GM12872 (cell line): ENCODE results near the gene CHD6.

ENCODE experiments used
- TF ChIP-seq, protein P1 (sequence below): IDR thresholded peaks from 3 replicates; pipeline ENCODE4 v1.5.1; 2011; ENCODE audit warnings: low read depth, mild to moderate bottlenecking, low read length, moderate library complexity; ENCODE audit not compliant: insufficient read depth

CHD6 gene

DNA sequence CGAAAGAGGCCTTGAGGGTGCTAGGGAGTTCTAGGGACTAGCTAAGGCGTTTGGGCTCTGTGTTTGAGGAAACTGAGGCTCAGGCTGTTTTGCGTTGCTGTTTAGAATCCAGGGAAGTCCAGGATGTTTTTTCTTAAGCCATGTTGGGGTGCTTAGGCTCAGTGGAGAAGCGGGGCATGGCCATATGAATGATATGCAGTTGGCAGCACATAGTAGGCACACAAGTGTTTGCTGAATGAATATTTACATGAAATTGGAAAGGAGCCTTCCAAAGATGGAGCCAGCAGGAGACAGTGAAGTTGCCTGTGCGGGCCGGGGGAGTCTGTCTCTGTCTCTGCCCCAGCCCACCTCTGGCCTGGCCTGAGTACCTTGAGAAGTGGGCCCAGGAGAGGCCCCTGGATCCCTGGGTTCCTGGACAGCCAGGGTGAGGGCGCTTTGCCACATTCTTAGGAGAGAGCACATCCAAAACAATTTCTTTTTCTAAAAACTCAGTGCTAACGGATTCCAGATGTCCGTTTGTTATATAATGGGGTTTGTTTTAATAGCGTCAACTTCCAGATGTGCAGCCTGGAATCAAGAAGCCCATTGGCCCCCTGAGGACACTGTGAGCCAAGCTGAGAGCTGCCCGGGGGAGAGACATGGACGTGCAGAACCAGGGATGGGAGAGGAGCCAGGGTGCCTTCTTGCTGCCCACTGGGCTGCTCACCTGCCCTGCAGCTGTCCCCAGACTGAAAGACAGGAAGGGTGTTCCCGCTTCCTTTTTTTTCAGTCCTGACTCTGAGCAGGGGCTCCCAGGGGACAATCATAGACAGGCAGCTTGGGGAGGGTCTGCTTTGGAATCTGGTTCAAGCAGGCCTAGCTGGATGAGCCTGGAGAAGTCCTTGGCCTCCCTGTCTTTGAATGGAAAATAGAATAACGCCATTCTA lies 231.4 kb downstream of the CHD6 start:
- TF ChIP-seq, protein P1, sequence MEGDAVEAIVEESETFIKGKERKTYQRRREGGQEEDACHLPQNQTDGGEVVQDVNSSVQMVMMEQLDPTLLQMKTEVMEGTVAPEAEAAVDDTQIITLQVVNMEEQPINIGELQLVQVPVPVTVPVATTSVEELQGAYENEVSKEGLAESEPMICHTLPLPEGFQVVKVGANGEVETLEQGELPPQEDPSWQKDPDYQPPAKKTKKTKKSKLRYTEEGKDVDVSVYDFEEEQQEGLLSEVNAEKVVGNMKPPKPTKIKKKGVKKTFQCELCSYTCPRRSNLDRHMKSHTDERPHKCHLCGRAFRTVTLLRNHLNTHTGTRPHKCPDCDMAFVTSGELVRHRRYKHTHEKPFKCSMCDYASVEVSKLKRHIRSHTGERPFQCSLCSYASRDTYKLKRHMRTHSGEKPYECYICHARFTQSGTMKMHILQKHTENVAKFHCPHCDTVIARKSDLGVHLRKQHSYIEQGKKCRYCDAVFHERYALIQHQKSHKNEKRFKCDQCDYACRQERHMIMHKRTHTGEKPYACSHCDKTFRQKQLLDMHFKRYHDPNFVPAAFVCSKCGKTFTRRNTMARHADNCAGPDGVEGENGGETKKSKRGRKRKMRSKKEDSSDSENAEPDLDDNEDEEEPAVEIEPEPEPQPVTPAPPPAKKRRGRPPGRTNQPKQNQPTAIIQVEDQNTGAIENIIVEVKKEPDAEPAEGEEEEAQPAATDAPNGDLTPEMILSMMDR: no peak

DNA sequence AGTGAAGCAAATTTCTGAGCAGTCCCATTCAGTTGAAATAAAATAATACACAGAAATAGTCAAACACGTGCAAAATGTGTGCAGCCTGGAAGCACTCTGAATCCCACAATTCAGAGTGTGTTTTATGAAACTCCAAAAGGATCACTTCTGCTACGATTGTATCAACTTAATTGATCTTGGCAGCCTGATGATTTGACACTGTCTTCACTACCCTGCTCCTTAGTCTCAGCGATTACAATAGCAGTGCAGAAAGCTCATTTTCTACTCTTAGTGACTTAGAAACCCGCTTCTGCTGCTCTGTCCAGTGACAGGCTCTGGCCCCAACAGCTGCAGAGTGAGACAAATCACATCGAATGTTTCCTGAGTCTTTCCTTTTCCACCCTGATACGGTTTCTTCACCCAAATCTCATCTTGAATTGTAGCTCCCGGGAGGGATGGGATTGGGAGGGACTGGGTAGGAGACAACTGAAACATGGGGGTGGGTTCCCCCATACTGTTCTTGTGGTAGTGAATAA lies 235.3 kb downstream of the CHD6 start:
- TF ChIP-seq, protein P1: no peak

DNA sequence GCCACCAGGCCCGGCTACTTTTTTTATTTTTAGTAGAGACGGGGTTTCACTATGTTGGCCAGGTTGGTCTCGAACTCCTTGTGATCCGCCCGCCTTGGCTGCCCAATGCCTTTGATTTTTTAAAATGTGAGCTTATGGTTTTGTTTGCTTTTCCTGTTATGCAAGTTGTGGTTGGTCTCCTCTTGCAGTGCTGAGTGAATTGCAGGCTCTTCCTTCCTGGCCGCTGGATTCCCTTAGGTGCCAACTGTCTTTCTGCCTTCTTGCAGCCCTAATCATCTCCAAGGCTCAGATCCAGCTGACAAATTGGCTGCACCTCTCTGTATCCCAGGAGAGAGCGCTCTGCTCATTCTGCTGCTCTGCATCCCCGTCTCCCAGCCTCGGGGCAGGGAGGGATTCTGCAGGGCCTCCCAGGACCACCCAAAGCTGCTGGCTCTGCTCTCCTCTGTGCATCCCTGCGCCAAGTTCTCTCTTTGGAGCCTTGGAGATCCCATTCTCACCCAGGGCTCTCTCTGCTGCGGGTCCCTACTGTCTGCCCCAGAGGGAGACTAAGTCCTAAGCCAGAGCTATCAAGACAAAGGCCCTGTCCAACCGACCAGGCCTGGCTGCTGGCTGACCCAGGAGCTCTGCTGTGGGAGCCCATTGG lies 237.5 kb downstream of the CHD6 start:
- TF ChIP-seq, protein P1: no peak

DNA sequence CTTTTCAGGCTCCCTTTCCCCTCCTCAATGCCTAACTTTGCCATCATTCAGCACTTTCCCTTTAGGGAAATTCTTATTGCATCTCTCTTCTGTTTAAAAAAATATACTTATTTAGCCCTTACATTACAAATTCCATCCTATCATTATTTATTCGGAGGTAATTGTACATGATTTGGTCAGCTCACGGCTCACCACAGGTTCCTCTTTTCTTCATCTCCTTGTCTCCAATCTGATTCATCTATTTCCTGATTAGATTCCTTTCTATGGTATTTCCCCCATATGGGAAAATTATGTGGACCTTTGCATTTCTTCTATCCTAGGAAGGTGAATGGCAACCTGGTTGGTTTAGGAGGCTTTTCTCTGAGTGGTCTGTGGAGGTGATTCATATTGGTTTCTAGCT lies 238.6 kb downstream of the CHD6 start:
- TF ChIP-seq, protein P1: no peak

DNA sequence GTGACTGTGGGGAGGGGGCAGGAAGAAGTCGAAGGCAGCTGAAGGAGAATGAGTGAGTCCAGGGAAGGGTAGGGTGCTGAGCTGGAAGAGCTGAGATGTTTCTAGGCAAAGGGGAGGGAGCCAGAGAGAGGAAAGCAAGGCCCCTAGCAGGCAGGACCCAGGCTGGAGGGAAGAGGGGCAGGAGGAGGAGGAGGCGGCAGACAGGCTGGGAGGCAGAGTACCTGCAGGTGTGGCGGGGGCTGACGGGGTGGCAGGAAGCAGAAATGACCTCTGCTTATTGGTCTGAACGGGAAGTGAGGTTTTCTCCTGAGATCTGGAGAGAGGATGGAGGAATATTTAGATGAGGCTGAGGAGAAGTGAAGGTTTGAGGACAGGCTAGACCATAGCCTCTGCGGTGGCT lies 240.9 kb downstream of the CHD6 start:
- TF ChIP-seq, protein P1: no peak

DNA sequence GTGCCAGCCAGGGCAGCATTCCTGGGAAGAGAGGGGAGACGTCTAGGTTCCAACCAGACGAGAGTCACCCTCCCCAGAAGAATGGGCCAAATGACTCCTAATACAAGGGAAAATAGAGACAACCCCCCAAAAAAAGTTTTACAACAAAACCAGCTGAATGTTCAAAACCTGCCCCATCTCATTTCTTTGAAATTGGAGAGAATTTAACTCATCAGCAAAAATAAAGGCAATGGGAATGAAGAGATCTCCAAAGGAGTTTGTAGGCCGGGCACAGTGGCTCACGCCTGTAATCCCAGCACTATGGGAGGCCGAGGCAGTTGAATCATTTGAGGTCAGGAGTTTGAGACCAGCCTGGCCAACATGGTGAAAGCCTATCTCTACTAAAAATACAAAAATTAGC lies 241.8 kb downstream of the CHD6 start:
- TF ChIP-seq, protein P1: no peak

DNA sequence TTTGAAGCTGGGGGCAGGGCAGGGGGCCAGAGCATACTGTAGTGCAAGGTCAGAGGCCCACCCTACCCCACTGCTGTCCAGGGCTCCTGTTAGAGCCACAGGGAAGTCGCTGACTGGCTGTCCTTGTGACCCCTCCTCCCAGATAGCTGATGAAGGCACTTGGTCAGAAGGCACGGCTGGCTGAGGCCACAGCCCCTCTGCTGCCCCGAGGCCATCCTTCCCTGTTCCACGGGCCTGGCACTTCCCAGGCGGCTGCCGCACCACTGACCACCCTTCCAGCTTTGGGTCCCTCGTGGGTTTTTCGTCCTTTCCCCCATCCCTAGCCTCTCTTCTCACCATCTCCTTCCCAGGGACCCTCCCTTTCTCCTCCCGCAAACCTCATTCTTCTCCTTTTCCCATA lies 242.3 kb downstream of the CHD6 start:
- TF ChIP-seq, protein P1: no peak
